GM19467 (cell line): ENCODE data around the gene NSD2.
"Not testable (repeated sequence)": the region's sequence is repeated elsewhere in the genome, so short reads cannot be mapped to it uniquely, and the experiment has no call there.

Experiments used
- ATAC-seq: cut with Tn5 transposase; IDR thresholded peaks from one replicate; pipeline ENCODE4 v1.9.1; 2021; ENCODE audit warnings: mild to moderate bottlenecking, moderate library complexity; ENCODE audit not compliant: unreplicated experiment

Gene NSD2

GRCh38 chr4:2031161-2031560 is 160.0 kb downstream of the NSD2 start:
- not testable (repeated sequence) for ATAC-seq
